Measurements from ENCODE around the gene BABAM1. TPM values are rescaled to one million over a fixed set of nuclear protein-coding genes. Genes with fewer than 3 reads are reported as not detected.
"Not testable (repeated sequence)": the region's sequence is repeated elsewhere in the genome, so short reads cannot be mapped to it uniquely, and the experiment has no call there.

BABAM1 gene
- total and polyA plus RNA-seq, 5 donors from 2014 or later: 82.3 to 140 (median 116) TPM

DNA sequence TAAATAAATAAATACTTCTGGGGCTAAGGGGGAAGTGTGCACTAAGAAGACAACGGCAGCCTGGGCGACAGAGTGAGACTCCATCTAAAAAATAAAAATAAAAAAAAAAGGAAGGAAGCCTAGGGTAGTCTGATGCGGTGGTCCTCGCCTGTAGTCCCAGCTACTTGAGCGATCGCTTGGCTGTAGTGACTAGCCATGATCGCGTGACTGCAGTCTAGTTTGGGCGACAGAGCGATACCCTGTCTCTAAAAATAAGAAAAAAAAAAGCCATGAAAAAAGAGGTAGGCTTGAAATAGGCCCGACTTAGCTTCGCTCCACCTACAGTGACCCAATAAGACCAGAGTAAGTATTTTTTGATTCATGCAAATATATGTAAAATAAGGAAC lies 661 bp upstream of the BABAM1 start:
- Mint-ChIP-seq H3K4me3 (peak overlapping the region; percentile 81 to 88 (median 87)), H3K4me1 (peaks cover 6 to 34% (median 12%) of the 10 kb centered on the region in 4 donors), H3K36me3 (peaks cover 7% of the 10 kb centered on the region), H3K27ac (peak overlapping the region; percentile 56 to 76 (median 73)), H3K27me3 (peaks cover 5% of the 10 kb centered on the region), H3K9me3 (no peaks in the 10 kb centered on the region)
- peak overlapping the region; percentile 77 for H3K27ac ChIP-seq (ENCODE audit: insufficient read depth, low read length, poor library complexity, severe bottlenecking)
- peaks cover 16% of the 10 kb centered on the region for H3K36me3 ChIP-seq (ENCODE audit: control insufficient read depth, insufficient read depth, low read length)
- DNase-seq (no peak), ATAC-seq (ENCODE audit: low read depth in 2 of 2) (no peak)
- no peaks in the 10 kb centered on the region for H3K27me3 ChIP-seq (ENCODE audit: control insufficient read depth, insufficient read depth, low read length)
- H3K4me3 ChIP-seq (ENCODE audit: low read depth, low read length): peak overlapping the region; percentile 55
- H3K4me1 ChIP-seq (ENCODE audit: control insufficient read depth, insufficient read depth, low read length, poor library complexity, severe bottlenecking): peaks cover 23% of the 10 kb centered on the region
- H3K9me3 ChIP-seq (ENCODE audit: control insufficient read depth in 2 of 2, low read length in 2 of 2): no peaks in the 10 kb centered on the region

GRCh38 chr19:17268754-17269153 lies 1.5 kb downstream of the BABAM1 start:
- ATAC-seq (ENCODE audit: low read depth in 2 of 2): no peak
- H3K4me1 Mint-ChIP-seq: peaks cover 6 to 34% (median 12%) of the 10 kb centered on the region in 4 donors

DNA sequence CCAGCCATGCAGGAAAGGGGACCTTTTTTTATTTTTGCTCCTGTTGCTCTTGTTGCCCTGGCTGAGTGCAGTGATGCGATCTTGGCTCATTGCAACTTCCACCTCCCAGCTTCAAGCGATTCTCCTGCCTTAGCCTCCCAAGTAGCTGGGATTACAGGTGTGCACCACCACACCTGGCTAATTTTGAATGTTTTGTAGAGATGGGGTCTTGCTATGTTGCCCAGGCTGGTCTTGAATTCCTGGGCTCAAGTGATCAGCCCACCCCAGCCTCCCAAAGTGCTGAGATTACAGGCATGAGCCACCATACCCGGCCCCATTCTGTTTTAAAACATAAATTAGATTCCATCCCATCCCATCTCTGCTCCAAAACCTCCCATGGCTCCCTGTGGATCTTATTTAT lies 7.6 kb downstream of the BABAM1 start:
- peaks cover 26% of the 10 kb centered on the region for H3K36me3 Mint-ChIP-seq
- ATAC-seq (ENCODE audit: low read depth in 2 of 2); H3K9me3 Mint-ChIP-seq; H3K9me3 ChIP-seq (ENCODE audit: control insufficient read depth in 2 of 2, low read length in 2 of 2); H3K27ac Mint-ChIP-seq; H3K4me1 ChIP-seq (ENCODE audit: control insufficient read depth, insufficient read depth, low read length, poor library complexity, severe bottlenecking); H3K27me3 ChIP-seq (ENCODE audit: control insufficient read depth, insufficient read depth, low read length); DNase-seq; H3K4me3 ChIP-seq (ENCODE audit: low read depth, low read length); H3K4me3 Mint-ChIP-seq; H3K27me3 Mint-ChIP-seq; H3K4me1 Mint-ChIP-seq; H3K27ac ChIP-seq (ENCODE audit: insufficient read depth, low read length, poor library complexity, severe bottlenecking): not testable (repeated sequence)
- H3K36me3 ChIP-seq (ENCODE audit: control insufficient read depth, insufficient read depth, low read length): peaks cover 61% of the 10 kb centered on the region

More at GRCh38 chr19:17268754-17269153, 1.5 kb downstream of the BABAM1 start:
- Histone ChIP-seq H3K4me1 (ENCODE audit: control insufficient read depth, insufficient read depth, low read length, poor library complexity, severe bottlenecking) (peaks cover 23% of the 10 kb centered on the region), H3K4me3 (ENCODE audit: low read depth, low read length) (no peak overlapping the region), H3K27ac (ENCODE audit: insufficient read depth, low read length, poor library complexity, severe bottlenecking) (no peak overlapping the region), H3K36me3 (ENCODE audit: control insufficient read depth, insufficient read depth, low read length) (peaks cover 29% of the 10 kb centered on the region), H3K27me3 (ENCODE audit: control insufficient read depth, insufficient read depth, low read length) (no peaks in the 10 kb centered on the region), H3K9me3 (ENCODE audit: control insufficient read depth in 2 of 2, low read length in 2 of 2) (no peaks in the 10 kb centered on the region)
- no peak for DNase-seq
- Mint-ChIP-seq H3K4me3 (peak overlapping the region in 3 of 4 donors; percentile 38 to 56 (median 50)), H3K9me3 (no peaks in the 10 kb centered on the region), H3K27me3 (peaks cover 5% of the 10 kb centered on the region), H3K36me3 (peaks cover 7% of the 10 kb centered on the region), H3K27ac (no peak overlapping the region)

- no peaks in the 10 kb centered on the region for H3K9me3 ChIP-seq (ENCODE audit: control insufficient read depth in 2 of 2, low read length in 2 of 2)
- Mint-ChIP-seq H3K27me3 (no peaks in the 10 kb centered on the region), H3K36me3 (peaks cover 23% of the 10 kb centered on the region)
Observed at GRCh38 chr19:17275441-17276175, 8.4 kb downstream of the BABAM1 start.

DNA sequence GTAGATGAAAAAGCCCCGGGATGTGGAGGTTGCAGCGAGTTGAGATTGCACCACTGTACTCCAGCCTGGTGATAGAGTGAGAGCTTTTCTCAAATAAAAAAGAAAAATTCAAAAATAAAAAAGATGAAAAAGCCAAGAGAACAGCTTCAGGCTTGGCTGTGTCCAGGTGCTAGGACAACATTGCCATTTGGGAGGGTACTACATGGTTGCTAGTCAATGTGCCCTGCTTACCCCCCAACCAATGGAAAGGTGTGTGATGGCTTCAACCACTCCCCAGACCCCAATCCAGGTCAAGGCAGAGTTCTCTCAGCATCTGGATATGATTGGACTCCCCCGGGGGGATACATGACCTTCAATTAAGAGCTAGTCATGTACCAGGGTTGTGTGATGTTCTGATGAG lies 12.2 kb downstream of the BABAM1 start:
- DNase-seq: no peak
- H3K27me3 ChIP-seq (ENCODE audit: control insufficient read depth, insufficient read depth, low read length): no peaks in the 10 kb centered on the region
- H3K4me3 ChIP-seq (ENCODE audit: low read depth, low read length): no peak overlapping the region
- Mint-ChIP-seq H3K4me3 (peak overlapping the region in 1 of 4 donors; percentile 32), H3K9me3 (no peaks in the 10 kb centered on the region), H3K27me3 (no peaks in the 10 kb centered on the region), H3K36me3 (peaks cover 19% of the 10 kb centered on the region), H3K27ac (no peak overlapping the region), H3K4me1 (peaks cover 0 to 11% (median 2%) of the 10 kb centered on the region in 4 donors)
- H3K36me3 ChIP-seq (ENCODE audit: control insufficient read depth, insufficient read depth, low read length): peaks cover 31% of the 10 kb centered on the region
- peaks cover 15% of the 10 kb centered on the region for H3K4me1 ChIP-seq (ENCODE audit: control insufficient read depth, insufficient read depth, low read length, poor library complexity, severe bottlenecking)
- H3K9me3 ChIP-seq (ENCODE audit: control insufficient read depth in 2 of 2, low read length in 2 of 2): no peaks in the 10 kb centered on the region
- no peak for ATAC-seq (ENCODE audit: low read depth in 2 of 2)
- no peak overlapping the region for H3K27ac ChIP-seq (ENCODE audit: insufficient read depth, low read length, poor library complexity, severe bottlenecking)

More at GRCh38 chr19:17275441-17276175, 8.4 kb downstream of the BABAM1 start:
- no peak for ATAC-seq (ENCODE audit: low read depth in 2 of 2)
- Histone ChIP-seq H3K4me1 (ENCODE audit: control insufficient read depth, insufficient read depth, low read length, poor library complexity, severe bottlenecking) (no peaks in the 10 kb centered on the region), H3K36me3 (ENCODE audit: control insufficient read depth, insufficient read depth, low read length) (peaks cover 57% of the 10 kb centered on the region), H3K27me3 (ENCODE audit: control insufficient read depth, insufficient read depth, low read length) (no peaks in the 10 kb centered on the region), H3K27ac (ENCODE audit: insufficient read depth, low read length, poor library complexity, severe bottlenecking) (no peak overlapping the region), H3K4me3 (ENCODE audit: low read depth, low read length) (no peak overlapping the region)
- no peak overlapping the region for H3K27ac Mint-ChIP-seq
- no peaks in the 10 kb centered on the region for H3K9me3 Mint-ChIP-seq
- no peak overlapping the region for H3K4me3 Mint-ChIP-seq
- peaks cover 0 to 4% (median 0%) of the 10 kb centered on the region in 4 donors for H3K4me1 Mint-ChIP-seq
- DNase-seq: no peak

DNA sequence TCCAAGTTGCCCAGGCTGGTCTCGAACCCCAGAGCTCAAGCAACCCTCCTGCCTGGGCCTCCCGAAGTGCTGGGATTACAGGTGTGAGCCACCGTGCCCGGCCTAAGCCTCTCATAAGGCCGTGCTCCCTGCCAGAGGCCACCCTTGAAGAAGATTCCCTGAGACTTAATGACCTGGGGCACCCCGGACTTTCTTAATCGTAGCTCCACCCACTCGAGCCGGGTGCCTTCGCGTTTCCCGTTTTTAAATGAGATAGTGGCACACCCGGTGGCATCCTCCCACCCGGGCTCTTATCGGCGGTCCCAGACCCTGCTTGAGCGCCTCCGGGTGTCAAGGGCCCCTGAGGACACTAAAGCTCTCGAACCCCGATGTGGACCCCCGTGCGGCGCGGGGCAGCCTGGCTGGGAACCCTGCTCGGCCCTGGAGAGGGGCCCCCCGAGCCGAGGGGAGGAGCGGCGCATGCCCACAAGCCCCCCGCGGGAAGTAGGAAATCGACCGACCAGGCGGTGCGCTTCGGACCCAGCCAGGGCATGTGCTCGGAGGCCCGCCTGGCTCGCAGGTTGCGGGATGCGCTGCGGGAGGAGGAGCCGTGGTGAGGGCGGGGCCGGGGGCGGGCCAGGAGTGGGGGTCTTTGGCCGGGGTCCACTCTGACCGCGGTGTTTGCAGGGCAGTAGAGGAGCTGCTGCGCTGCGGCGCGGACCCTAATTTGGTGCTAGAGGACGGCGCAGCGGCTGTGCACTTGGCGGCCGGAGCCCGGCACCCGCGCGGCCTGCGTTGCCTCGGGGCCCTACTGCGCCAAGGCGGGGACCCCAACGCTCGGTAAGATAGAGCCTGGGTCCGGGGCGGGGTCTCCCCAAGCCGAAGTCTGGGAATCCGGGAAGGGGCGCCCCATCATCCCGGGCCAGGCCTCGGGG lies 14.4 kb downstream of the BABAM1 start, which contains the start of gene ANKLE1:
Gene ANKLE1, plus strand, starts transcription at position 511 of the 914 bp plus-strand sequence. Its CDS starts 20 bp downstream, at position 531.
- Mint-ChIP-seq H3K36me3 (peaks cover 10% of the 10 kb centered on the region), H3K27ac (no peak within 1 kb of the TSS), H3K9me3 (no peaks in the 10 kb centered on the region), H3K27me3 (no peaks in the 10 kb centered on the region), H3K4me1 (peaks cover 0 to 11% (median 2%) of the 10 kb centered on the region in 4 donors), H3K4me3 (peak within 1 kb of the TSS; percentile 60 to 91 (median 79))
- peak within 1 kb of the TSS; percentile 15 for H3K4me3 ChIP-seq (ENCODE audit: low read depth, low read length)
- peak in 1 of 2 donors; percentile 34 for ATAC-seq (ENCODE audit: low read depth in 2 of 2)
- H3K36me3 ChIP-seq (ENCODE audit: control insufficient read depth, insufficient read depth, low read length): peaks cover 13% of the 10 kb centered on the region
- no peaks in the 10 kb centered on the region for H3K27me3 ChIP-seq (ENCODE audit: control insufficient read depth, insufficient read depth, low read length)
- no peak within 1 kb of the TSS for H3K27ac ChIP-seq (ENCODE audit: insufficient read depth, low read length, poor library complexity, severe bottlenecking)
- peaks cover 15% of the 10 kb centered on the region for H3K4me1 ChIP-seq (ENCODE audit: control insufficient read depth, insufficient read depth, low read length, poor library complexity, severe bottlenecking)
- DNase-seq: peak in 1 of 3 donors; percentile 56
- no peaks in the 10 kb centered on the region for H3K9me3 ChIP-seq (ENCODE audit: control insufficient read depth in 2 of 2, low read length in 2 of 2)

DNA sequence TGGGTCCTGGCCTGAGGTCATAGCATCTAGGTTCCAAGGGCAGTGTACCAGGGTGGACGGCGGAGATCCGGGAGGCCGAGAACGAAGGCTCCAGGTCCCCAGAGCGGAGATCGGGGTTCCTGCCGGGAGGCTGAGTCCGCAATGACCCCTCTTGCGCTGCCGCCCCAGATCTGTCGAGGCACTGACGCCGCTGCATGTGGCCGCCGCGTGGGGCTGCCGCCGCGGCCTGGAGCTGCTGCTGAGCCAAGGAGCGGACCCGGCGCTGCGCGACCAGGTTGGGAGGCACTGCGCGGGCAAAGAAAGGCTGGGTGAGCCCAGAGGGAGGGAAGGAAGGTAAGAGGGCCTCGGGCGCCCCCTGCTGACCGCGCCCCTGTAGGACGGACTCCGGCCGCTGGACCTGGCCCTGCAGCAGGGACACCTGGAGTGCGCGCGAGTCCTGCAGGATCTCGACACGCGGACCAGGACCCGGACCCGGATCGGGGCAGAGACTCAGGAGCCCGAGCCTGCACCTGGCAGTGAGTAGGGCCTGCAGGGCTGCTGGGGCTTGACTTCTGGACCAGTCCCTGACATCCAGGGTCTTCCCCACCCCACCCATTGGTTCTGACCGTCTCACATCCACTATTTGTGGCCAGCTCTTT lies 15.4 kb downstream of the BABAM1 start:
- no peak overlapping the region for H3K27ac ChIP-seq (ENCODE audit: insufficient read depth, low read length, poor library complexity, severe bottlenecking)
- peaks cover 2% of the 10 kb centered on the region for H3K36me3 Mint-ChIP-seq
- H3K4me1 ChIP-seq (ENCODE audit: control insufficient read depth, insufficient read depth, low read length, poor library complexity, severe bottlenecking): peaks cover 15% of the 10 kb centered on the region
- peak; percentile 64 to 80 (median 74) for DNase-seq
- H3K4me1 Mint-ChIP-seq: peaks cover 0 to 11% (median 2%) of the 10 kb centered on the region in 4 donors
- peak overlapping the region; percentile 15 for H3K4me3 ChIP-seq (ENCODE audit: low read depth, low read length)
- ATAC-seq (ENCODE audit: low read depth in 2 of 2): peak; percentile 87 to 88
- no peaks in the 10 kb centered on the region for H3K27me3 ChIP-seq (ENCODE audit: control insufficient read depth, insufficient read depth, low read length)
- no peaks in the 10 kb centered on the region for H3K9me3 Mint-ChIP-seq
- H3K27me3 Mint-ChIP-seq: no peaks in the 10 kb centered on the region
- peak overlapping the region; percentile 60 to 91 (median 79) for H3K4me3 Mint-ChIP-seq
- H3K27ac Mint-ChIP-seq: no peak overlapping the region
- H3K36me3 ChIP-seq (ENCODE audit: control insufficient read depth, insufficient read depth, low read length): peaks cover 6% of the 10 kb centered on the region
- H3K9me3 ChIP-seq (ENCODE audit: control insufficient read depth in 2 of 2, low read length in 2 of 2): no peaks in the 10 kb centered on the region

All from CD4-positive, CD25-positive, alpha-beta regulatory T cell (primary cell).